Transverse colon (tissue), 4 donors: Measurements from ENCODE around the gene CDK5RAP2. TPM values are rescaled to one million over a fixed set of nuclear protein-coding genes. Genes with fewer than 3 reads are reported as not detected.
"Not testable (repeated sequence)": the region's sequence is repeated elsewhere in the genome, so short reads cannot be mapped to it uniquely, and the experiment has no call there.

Experiments
- DNase-seq: peaks from one replicate; pipeline ENCODE4 v3.0.0-alpha.2; 2019
- H3K27ac ChIP-seq, 4 donors: fragments of 200-600 bp; sonication (generic); 2 replicates each; pipeline ENCODE4 v1.5.1; 2016 to 2018; ENCODE audit warnings: inconsistent platforms in 4 of 4
- H3K27me3 ChIP-seq: fragments of 200-600 bp; sonication (generic); 2 replicates; pipeline ENCODE4 v1.5.1; 2017; ENCODE audit warnings: inconsistent platforms
- H3K36me3 ChIP-seq, 4 donors: fragments of 200-600 bp; sonication (generic); 2 replicates each; pipeline ENCODE4 v1.5.1; 2017 to 2019; ENCODE audit warnings: inconsistent platforms in 4 of 4
- H3K4me1 ChIP-seq, 4 donors: fragments of 200-600 bp; sonication (generic); 2 replicates each; pipeline ENCODE4 v1.5.1; 2017 to 2020; ENCODE audit warnings: inconsistent platforms in 4 of 4
- H3K4me3 ChIP-seq, 4 donors: fragments of 200-600 bp; sonication (generic); 1 replicate in 1 of 4; 2 replicates in 3 of 4; pipeline versions ENCODE4 v1.5.1 to v1.6.1; 2017 to 2019; ENCODE audit warnings: inconsistent platforms in 4 of 4
- H3K9me3 ChIP-seq, 2 donors: fragments of 200-600 bp; sonication (generic); 2 replicates each; pipeline ENCODE4 v1.5.1; 2017 to 2019; ENCODE audit warnings: inconsistent platforms in 2 of 2
- CTCF ChIP-seq, 5 experiments: fragments of 200-600 bp in 3 of 5; fragments of 450-650 bp in 2 of 5; sonication (generic) in 3 of 5; IDR thresholded peaks; 1 replicate in 2 of 5; 2 replicates in 3 of 5; pipeline ENCODE4 v1.5.1; 2016 to 2017; ENCODE audit warnings: antibody characterized with exemption in 5 of 5, inconsistent platforms in 3 of 5, mild to moderate bottlenecking in 2 of 5, moderate library complexity in 1 of 5
- EP300 ChIP-seq: sonication (generic); formaldehyde crosslinking; IDR thresholded peaks from one replicate; pipeline ENCODE4 v1.6.1; 2017; ENCODE audit warnings: antibody characterized with exemption, low read depth
- POLR2A ChIP-seq: fragments of 450-650 bp; IDR thresholded peaks from one replicate; pipeline ENCODE4 v1.6.1; 2016; ENCODE audit warnings: antibody characterized with exemption, mild to moderate bottlenecking, moderate library complexity
- POLR2AphosphoS5 ChIP-seq, 3 donors: sonication (generic); formaldehyde crosslinking; IDR thresholded peaks; one replicate each; pipeline ENCODE4 v1.6.1; 2016; ENCODE audit warnings: antibody characterized with exemption in 3 of 3
- WGBS, 2 donors: methylation state at CpG; one replicate each; pipeline ENCODE4 v1.1.5; 2018; ENCODE audit warnings: low coverage in 1 of 2; 5-methylcytosine and 5-hydroxymethylcytosine counted together
- in situ Hi-C, 4 donors: fragments of 200-750 bp; cut with MboI; loops; one replicate each; pipeline versions ENCODE4 v1.15.0 to v1.15.1; 2017; ENCODE audit warnings: low sequenced_read_pairs in 3 of 4, low pct_ligation_motif_present in 1 of 4, low pct_unique_long_range_greater_than_20kb in 1 of 4
- intact Hi-C: fragments of 100-400 bp; cut with DNase I; formaldehyde crosslinking; loops from one replicate; pipeline ENCODE4 v1.15.1; 2023; ENCODE audit warnings: low total_unique reads
- total RNA-seq, 4 donors: library from RNA; depleted of rRNA; stranded (reverse); fragments of >200 nt; gene quantifications; one replicate each; pipeline ENCODE4 v1.1.0, GENCODE V29; 2016

The CDK5RAP2 gene
- total RNA-seq, 4 donors from 2014 or later, result 23.6 to 154 (median 28.0) TPM

GRCh38 chr9:120505186-120505585, 74.8 kb downstream of the CDK5RAP2 start:
- Histone ChIP-seq H3K9me3 (peaks cover 0 to 7% of the 10 kb centered on the region in 2 donors), H3K36me3 (peaks cover 0 to 14% (median 0%) of the 10 kb centered on the region in 4 donors), H3K4me1 (no peaks in the 10 kb centered on the region), H3K4me3 (no peak overlapping the region), H3K27ac (no peak overlapping the region), H3K27me3 (no peaks in the 10 kb centered on the region)
- TF ChIP-seq POLR2AphosphoS5 (IDR thresholded peaks at IDR 0.05) (no peak), EP300 (no peak), POLR2A (no peak), CTCF (IDR thresholded peaks at IDR 0.05) (no peak)
- DNase-seq, result no peak
- in situ Hi-C loops, result no loop called here
- 89 to 95% methylated on average over 3 to 4 of the region's 4 CpGs for WGBS, 2 donors
- intact Hi-C loops, result no loop called here

GRCh38 chr9:120500733-120501132, 79.2 kb downstream of the CDK5RAP2 start:
- Histone ChIP-seq H3K27me3 (no peaks in the 10 kb centered on the region), H3K27ac (no peak overlapping the region), H3K4me1 (no peaks in the 10 kb centered on the region), H3K9me3 (peaks cover 0 to 1% of the 10 kb centered on the region in 2 donors), H3K36me3 (no peaks in the 10 kb centered on the region), H3K4me3 (no peak overlapping the region)
- in situ Hi-C loops (no loop called here), intact Hi-C loops (no loop called here)
- 92 to 100% methylated on average over 3 to 5 of the region's 5 CpGs for WGBS, 2 donors
- DNase-seq, result no peak
- TF ChIP-seq POLR2AphosphoS5 (IDR thresholded peaks at IDR 0.05) (no peak), CTCF (IDR thresholded peaks at IDR 0.05) (no peak), POLR2A (no peak), EP300 (no peak)

- DNase-seq, H3K4me3 ChIP-seq, H3K36me3 ChIP-seq, H3K27me3 ChIP-seq, H3K27ac ChIP-seq, H3K4me1 ChIP-seq, H3K9me3 ChIP-seq, intact Hi-C loops: not testable (repeated sequence)
- in situ Hi-C loops, result loop anchor here in 1 of 4 donors (25.0 kb wide), 1 partner anchor 936 kb away; no protein-coding TSS in a partner anchor
- WGBS, 2 donors, result 86 to 100% methylated on average over 1 to 5 of the region's 5 CpGs
Measured at GRCh38 chr9:120497865-120498264, 82.1 kb downstream of the CDK5RAP2 start.

GRCh38 chr9:120496438-120496837, 83.5 kb downstream of the CDK5RAP2 start:
- in situ Hi-C loops, result loop anchor here in 1 of 4 donors (25.0 kb wide), 1 partner anchor 934 kb away; no protein-coding TSS in a partner anchor
- H3K4me3 ChIP-seq, H3K36me3 ChIP-seq, H3K4me1 ChIP-seq, H3K9me3 ChIP-seq, H3K27me3 ChIP-seq, H3K27ac ChIP-seq, DNase-seq, intact Hi-C loops: not testable (repeated sequence)
- WGBS, 2 donors, result no CpG with 5 or more reads among the region's 37 CpGs

GRCh38 chr9:120490888-120491595, 88.9 kb downstream of the CDK5RAP2 start:
- Histone ChIP-seq H3K27ac (no peak overlapping the region), H3K4me3 (no peak overlapping the region), H3K9me3 (no peaks in the 10 kb centered on the region), H3K36me3 (peaks cover 0 to 26% (median 0%) of the 10 kb centered on the region in 4 donors), H3K27me3 (no peaks in the 10 kb centered on the region), H3K4me1 (no peaks in the 10 kb centered on the region)
- in situ Hi-C loops, result loop anchor here in 1 of 4 donors (25.0 kb wide), 1 partner anchor 929 kb away; no protein-coding TSS in a partner anchor
- WGBS, 2 donors, result 60 to 74% methylated on average over 5 of the region's 5 CpGs
- intact Hi-C loops, result no loop called here
- no peak for DNase-seq
- no peak for TF ChIP-seq EP300
- no peak for TF ChIP-seq POLR2A
- no peak for TF ChIP-seq POLR2AphosphoS5 (IDR thresholded peaks at IDR 0.05)
- TF ChIP-seq CTCF (IDR thresholded peaks at IDR 0.05), result no peak
